SK-N-SH treated with all-trans-retinoic acid at 6 μM for 48 hours (cell line): ENCODE data around the gene HIGD1B.

Experiments used
- ATAC-seq: fragments of 200-7000 bp; cut with Tn5 transposase; 3 replicates; pipeline ENCODE4 v1.9.1; 2020; ENCODE audit warnings: mild to moderate bottlenecking, moderate library complexity
- ARNTL ChIP-seq: fragments of 450-650 bp; formaldehyde crosslinking; IDR thresholded peaks from 2 replicates; pipeline ENCODE4 v1.5.0; 2020; ENCODE audit warnings: low read depth, mild to moderate bottlenecking, moderate library complexity, borderline replicate concordance
- BACH2 ChIP-seq: fragments of 250-450 bp; sonication (Bioruptor Pico); IDR thresholded peaks from 2 replicates; pipeline ENCODE4 v1.9.0; 2021; ENCODE audit warnings: mild to moderate bottlenecking, borderline replicate concordance
- CSDC2 ChIP-seq: fragments of 250-450 bp; sonication (Bioruptor Pico); IDR thresholded peaks from 2 replicates; pipeline ENCODE4 v1.5.0; 2020; ENCODE audit warnings: mild to moderate bottlenecking, moderate library complexity
- GLIS3 ChIP-seq: fragments of 250-450 bp; sonication (Bioruptor Pico); IDR thresholded peaks from 2 replicates; pipeline ENCODE4 v1.5.0; 2020; ENCODE audit warnings: mild to moderate bottlenecking, moderate library complexity
- ISL1 ChIP-seq: fragments of 250-450 bp; sonication (Bioruptor Pico); IDR thresholded peaks from 2 replicates; pipeline ENCODE4 v2.1.2; 2022; ENCODE audit warnings: mild to moderate bottlenecking, moderate library complexity
- OSR1 ChIP-seq: fragments of 250-450 bp; sonication (Bioruptor Pico); IDR thresholded peaks from 2 replicates; pipeline ENCODE4 v1.8.0; 2022; ENCODE audit warnings: moderate library complexity, mild to moderate bottlenecking, inconsistent platforms
- PPARA ChIP-seq: fragments of 250-450 bp; sonication (Bioruptor Pico); IDR thresholded peaks from 2 replicates; pipeline ENCODE4 v1.5.0; 2020; ENCODE audit warnings: mild to moderate bottlenecking, borderline replicate concordance
- RARB ChIP-seq: fragments of 250-450 bp; sonication (Bioruptor Pico); IDR thresholded peaks from 2 replicates; pipeline ENCODE4 v1.8.0; 2021; ENCODE audit warnings: mild to moderate bottlenecking, moderate library complexity
- SNAI2 ChIP-seq: fragments of 250-450 bp; sonication (Bioruptor Pico); IDR thresholded peaks from 2 replicates; pipeline ENCODE4 v1.5.0; 2020; ENCODE audit warnings: mild to moderate bottlenecking, moderate library complexity
- TCF4 ChIP-seq: fragments of 250-450 bp; sonication (Bioruptor Pico); IDR thresholded peaks from 2 replicates; pipeline ENCODE4 v1.8.0; 2021; ENCODE audit warnings: mild to moderate bottlenecking, moderate library complexity, borderline replicate concordance
- TOX ChIP-seq: fragments of 250-450 bp; sonication (Bioruptor Pico); IDR thresholded peaks from 2 replicates; pipeline ENCODE4 v1.8.0; 2021; ENCODE audit warnings: mild to moderate bottlenecking, moderate library complexity, borderline replicate concordance
- ZC3H10 ChIP-seq: fragments of 250-450 bp; sonication (Bioruptor Pico); IDR thresholded peaks from 2 replicates; pipeline ENCODE4 v1.5.1; 2021; ENCODE audit warnings: mild to moderate bottlenecking, moderate library complexity
- ZFP3 ChIP-seq: fragments of 250-450 bp; sonication (Bioruptor Pico); IDR thresholded peaks from 2 replicates; pipeline ENCODE4 v1.5.0; 2020; ENCODE audit warnings: mild to moderate bottlenecking, moderate library complexity
- ZFP30 ChIP-seq: fragments of 450-650 bp; formaldehyde crosslinking; IDR thresholded peaks from 2 replicates; pipeline ENCODE4 v1.5.0; 2022; ENCODE audit warnings: mild to moderate bottlenecking, moderate library complexity
- ZNF565 ChIP-seq: fragments of 450-650 bp; formaldehyde crosslinking; conservative IDR thresholded peaks from 2 replicates; pipeline ENCODE4 v1.5.0; 2020; ENCODE audit warnings: low read depth, mild to moderate bottlenecking, moderate library complexity
- ZNF70 ChIP-seq: fragments of 450-650 bp; formaldehyde crosslinking; IDR thresholded peaks from 2 replicates; pipeline ENCODE4 v1.5.0; 2020; ENCODE audit warnings: mild to moderate bottlenecking, moderate library complexity
- ZNF8 ChIP-seq: fragments of 450-650 bp; formaldehyde crosslinking; IDR thresholded peaks from 2 replicates; pipeline ENCODE4 v1.5.0; 2020; ENCODE audit warnings: mild to moderate bottlenecking, moderate library complexity
- TF ChIP-seq, protein P1 (sequence below): fragments of 250-450 bp; sonication (Bioruptor Pico); IDR thresholded peaks from 2 replicates; pipeline ENCODE4 v1.8.0; 2020; ENCODE audit warnings: mild to moderate bottlenecking, moderate library complexity, borderline replicate concordance
- TF ChIP-seq, protein P2 (sequence below): fragments of 250-450 bp; sonication (Bioruptor Pico); IDR thresholded peaks from 2 replicates; pipeline ENCODE4 v1.8.0; 2021; ENCODE audit warnings: low read depth, mild to moderate bottlenecking, moderate library complexity, borderline replicate concordance
- TF ChIP-seq, protein P3 (sequence below): fragments of 250-450 bp; sonication (Bioruptor Pico); IDR thresholded peaks from 2 replicates; pipeline ENCODE4 v1.5.1; 2020; ENCODE audit warnings: low read depth, mild to moderate bottlenecking, moderate library complexity
- TF ChIP-seq, protein P4 (sequence below): fragments of 250-450 bp; sonication (Bioruptor Pico); IDR thresholded peaks from 2 replicates; pipeline ENCODE4 v1.5.0; 2020; ENCODE audit warnings: mild to moderate bottlenecking, moderate library complexity

Gene HIGD1B

DNA sequence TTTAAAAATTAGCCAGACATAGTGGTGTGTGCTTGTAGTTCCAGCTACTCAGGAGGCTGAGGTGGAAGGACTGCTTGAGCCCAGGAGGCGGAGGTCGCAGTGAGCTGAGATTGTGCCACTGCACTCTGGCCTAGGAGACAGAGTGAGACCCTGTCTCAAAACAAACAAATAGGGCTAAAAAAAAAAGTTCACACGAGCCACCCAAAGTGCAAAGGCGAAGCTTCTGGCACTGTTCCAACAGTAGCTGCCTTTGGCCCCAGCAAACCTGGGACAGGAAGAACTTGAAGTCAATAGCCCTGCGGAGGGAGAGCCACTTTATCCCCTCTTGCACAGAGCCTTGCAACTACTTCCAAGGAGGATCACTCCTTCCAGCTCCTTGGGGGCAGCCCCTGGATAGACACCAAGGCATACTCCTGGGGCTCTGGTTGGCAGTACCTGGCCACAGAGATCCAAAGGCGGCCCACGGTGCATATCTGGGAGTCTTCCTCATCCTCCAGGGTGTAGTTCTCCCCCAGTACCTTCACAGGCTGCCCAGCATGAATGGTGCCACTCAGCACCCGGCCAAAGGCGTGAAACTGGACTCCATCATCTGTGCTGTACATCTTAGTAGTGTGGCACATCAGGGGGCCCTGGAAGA, 14.7 kb downstream of the HIGD1B start:
- ATAC-seq, result no peak
- TF ChIP-seq, protein P1, sequence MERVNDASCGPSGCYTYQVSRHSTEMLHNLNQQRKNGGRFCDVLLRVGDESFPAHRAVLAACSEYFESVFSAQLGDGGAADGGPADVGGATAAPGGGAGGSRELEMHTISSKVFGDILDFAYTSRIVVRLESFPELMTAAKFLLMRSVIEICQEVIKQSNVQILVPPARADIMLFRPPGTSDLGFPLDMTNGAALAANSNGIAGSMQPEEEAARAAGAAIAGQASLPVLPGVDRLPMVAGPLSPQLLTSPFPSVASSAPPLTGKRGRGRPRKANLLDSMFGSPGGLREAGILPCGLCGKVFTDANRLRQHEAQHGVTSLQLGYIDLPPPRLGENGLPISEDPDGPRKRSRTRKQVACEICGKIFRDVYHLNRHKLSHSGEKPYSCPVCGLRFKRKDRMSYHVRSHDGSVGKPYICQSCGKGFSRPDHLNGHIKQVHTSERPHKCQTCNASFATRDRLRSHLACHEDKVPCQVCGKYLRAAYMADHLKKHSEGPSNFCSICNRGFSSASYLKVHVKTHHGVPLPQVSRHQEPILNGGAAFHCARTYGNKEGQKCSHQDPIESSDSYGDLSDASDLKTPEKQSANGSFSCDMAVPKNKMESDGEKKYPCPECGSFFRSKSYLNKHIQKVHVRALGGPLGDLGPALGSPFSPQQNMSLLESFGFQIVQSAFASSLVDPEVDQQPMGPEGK (CRISPR knock-in tag), result no peak
- TF ChIP-seq ZNF70 (CRISPR knock-in tag) (no peak), GLIS3 (CRISPR knock-in tag) (no peak), TCF4 (CRISPR knock-in tag) (no peak), PPARA (no peak), ZFP30 (CRISPR knock-in tag) (no peak), ZFP3 (CRISPR knock-in tag) (no peak), ISL1 (CRISPR knock-in tag) (no peak), ZC3H10 (CRISPR knock-in tag) (no peak)
- TF ChIP-seq, protein P2, sequence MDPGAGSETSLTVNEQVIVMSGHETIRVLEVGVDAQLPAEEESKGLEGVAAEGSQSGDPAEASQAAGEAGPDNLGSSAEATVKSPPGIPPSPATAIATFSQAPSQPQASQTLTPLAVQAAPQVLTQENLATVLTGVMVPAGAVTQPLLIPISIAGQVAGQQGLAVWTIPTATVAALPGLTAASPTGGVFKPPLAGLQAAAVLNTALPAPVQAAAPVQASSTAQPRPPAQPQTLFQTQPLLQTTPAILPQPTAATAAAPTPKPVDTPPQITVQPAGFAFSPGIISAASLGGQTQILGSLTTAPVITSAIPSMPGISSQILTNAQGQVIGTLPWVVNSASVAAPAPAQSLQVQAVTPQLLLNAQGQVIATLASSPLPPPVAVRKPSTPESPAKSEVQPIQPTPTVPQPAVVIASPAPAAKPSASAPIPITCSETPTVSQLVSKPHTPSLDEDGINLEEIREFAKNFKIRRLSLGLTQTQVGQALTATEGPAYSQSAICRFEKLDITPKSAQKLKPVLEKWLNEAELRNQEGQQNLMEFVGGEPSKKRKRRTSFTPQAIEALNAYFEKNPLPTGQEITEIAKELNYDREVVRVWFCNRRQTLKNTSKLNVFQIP, result no peak

DNA sequence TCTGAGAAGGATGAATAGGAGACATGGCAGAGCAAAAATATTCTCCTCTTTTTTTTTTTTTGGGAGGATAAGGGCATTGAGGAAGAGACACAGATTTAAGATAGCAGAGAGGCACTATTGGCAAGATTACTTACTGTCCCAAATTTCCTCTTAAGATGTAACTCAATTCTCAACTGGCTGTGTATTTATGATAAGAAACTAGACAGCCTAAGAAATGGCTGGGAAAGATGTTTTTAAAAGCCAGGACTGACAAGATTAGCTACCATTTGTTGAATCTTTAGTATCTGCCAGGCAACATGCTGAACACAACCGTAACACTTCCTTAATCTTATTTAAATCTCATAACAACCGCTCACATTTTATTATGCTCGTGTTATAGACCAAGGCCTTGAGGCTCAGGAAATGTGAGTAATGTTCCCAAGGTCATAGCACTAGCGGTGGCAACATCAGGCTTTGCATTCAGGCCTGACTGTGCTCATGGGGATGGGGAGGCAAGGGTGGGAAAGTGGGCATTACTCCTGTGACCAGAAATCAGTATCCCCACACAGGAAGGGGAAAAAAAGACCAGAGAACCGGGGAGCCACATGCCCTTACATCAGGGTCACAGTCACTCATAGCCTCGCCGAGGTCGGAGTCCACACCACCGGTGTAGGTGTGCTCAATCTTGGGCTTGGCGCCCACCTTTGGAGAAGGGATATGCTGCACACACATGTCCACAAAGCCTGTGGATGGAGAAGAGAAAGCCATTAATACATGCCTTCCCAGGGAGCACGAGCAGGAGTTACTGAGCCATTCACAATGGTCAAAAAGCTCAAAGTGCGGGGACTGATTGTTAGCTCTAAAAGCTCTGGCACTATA, 15.6 kb downstream of the HIGD1B start:
- ATAC-seq, result no peak
- TF ChIP-seq TOX (CRISPR knock-in tag) (no peak), BACH2 (CRISPR knock-in tag) (no peak), ZNF8 (CRISPR knock-in tag) (no peak), PPARA (no peak), CSDC2 (CRISPR knock-in tag) (no peak), TCF4 (CRISPR knock-in tag) (no peak), RARB (CRISPR knock-in tag) (no peak), SNAI2 (CRISPR knock-in tag) (no peak), ARNTL (no peak), OSR1 (no peak), ZC3H10 (CRISPR knock-in tag) (no peak), ZNF565 (no peak), ZFP3 (CRISPR knock-in tag) (no peak)
- TF ChIP-seq, protein P3, sequence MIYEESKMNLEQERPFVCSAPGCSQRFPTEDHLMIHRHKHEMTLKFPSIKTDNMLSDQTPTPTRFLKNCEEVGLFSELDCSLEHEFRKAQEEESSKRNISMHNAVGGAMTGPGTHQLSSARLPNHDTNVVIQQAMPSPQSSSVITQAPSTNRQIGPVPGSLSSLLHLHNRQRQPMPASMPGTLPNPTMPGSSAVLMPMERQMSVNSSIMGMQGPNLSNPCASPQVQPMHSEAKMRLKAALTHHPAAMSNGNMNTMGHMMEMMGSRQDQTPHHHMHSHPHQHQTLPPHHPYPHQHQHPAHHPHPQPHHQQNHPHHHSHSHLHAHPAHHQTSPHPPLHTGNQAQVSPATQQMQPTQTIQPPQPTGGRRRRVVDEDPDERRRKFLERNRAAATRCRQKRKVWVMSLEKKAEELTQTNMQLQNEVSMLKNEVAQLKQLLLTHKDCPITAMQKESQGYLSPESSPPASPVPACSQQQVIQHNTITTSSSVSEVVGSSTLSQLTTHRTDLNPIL (CRISPR knock-in tag), result no peak
- TF ChIP-seq, protein P1 (CRISPR knock-in tag), result no peak

DNA sequence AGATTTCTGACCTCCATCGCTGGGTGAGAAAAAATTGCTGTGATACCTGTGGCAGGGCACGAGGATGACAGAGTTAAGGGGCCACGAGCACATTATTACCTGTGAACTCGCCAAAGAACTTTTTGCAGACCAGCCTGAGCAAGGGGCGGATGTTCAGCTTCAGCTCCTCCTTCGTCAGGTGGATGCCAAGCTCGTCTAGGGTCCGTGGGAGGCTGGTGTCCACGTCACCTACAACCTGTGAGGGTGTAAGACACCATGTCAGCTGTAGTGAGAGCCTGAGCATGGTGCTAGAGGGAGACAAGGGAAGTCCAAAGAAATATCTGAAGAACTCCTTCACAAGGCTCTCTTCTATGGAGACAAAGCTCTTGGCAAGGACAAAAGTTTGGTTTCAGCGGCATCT, 17.1 kb downstream of the HIGD1B start:
- no peak for TF ChIP-seq TOX (CRISPR knock-in tag)
- no peak for TF ChIP-seq ZNF565
- TF ChIP-seq, protein P4, sequence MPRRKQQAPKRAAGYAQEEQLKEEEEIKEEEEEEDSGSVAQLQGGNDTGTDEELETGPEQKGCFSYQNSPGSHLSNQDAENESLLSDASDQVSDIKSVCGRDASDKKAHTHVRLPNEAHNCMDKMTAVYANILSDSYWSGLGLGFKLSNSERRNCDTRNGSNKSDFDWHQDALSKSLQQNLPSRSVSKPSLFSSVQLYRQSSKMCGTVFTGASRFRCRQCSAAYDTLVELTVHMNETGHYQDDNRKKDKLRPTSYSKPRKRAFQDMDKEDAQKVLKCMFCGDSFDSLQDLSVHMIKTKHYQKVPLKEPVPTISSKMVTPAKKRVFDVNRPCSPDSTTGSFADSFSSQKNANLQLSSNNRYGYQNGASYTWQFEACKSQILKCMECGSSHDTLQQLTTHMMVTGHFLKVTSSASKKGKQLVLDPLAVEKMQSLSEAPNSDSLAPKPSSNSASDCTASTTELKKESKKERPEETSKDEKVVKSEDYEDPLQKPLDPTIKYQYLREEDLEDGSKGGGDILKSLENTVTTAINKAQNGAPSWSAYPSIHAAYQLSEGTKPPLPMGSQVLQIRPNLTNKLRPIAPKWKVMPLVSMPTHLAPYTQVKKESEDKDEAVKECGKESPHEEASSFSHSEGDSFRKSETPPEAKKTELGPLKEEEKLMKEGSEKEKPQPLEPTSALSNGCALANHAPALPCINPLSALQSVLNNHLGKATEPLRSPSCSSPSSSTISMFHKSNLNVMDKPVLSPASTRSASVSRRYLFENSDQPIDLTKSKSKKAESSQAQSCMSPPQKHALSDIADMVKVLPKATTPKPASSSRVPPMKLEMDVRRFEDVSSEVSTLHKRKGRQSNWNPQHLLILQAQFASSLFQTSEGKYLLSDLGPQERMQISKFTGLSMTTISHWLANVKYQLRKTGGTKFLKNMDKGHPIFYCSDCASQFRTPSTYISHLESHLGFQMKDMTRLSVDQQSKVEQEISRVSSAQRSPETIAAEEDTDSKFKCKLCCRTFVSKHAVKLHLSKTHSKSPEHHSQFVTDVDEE (CRISPR knock-in tag), result no peak
- TF ChIP-seq ZC3H10 (CRISPR knock-in tag), result no peak
- no peak for TF ChIP-seq TCF4 (CRISPR knock-in tag)
- TF ChIP-seq, protein P3 (CRISPR knock-in tag), result no peak
- TF ChIP-seq, all 23 proteins: peak for 0
- peak; percentile 30; the same call in 2 of the 3 replicates for ATAC-seq
